GM18505 (cell line): ENCODE results near the gene FLNA.
A peak's percentile ranks its signal among the peaks of the same experiment; 100 is the strongest.

Experiments
- ATAC-seq: cut with Tn5 transposase; IDR thresholded peaks from one replicate; pipeline ENCODE4 v1.9.1; 2021; ENCODE audit not compliant: unreplicated experiment
- POLR2A ChIP-seq: IDR thresholded peaks from 4 replicates; pipeline ENCODE4 v1.6.1; 2011; ENCODE audit warnings: borderline replicate concordance; ENCODE audit not compliant: insufficient read depth, insufficient read length; ENCODE audit errors: extremely low read depth

FLNA gene

GRCh38 chrX:154374313-154375155, at the start of gene FLNA:
Gene FLNA, minus strand, starts transcription at chrX:154374634. Its CDS starts 3,389 bp downstream, at chrX:154371245.
- ATAC-seq, result no peak
- TF ChIP-seq POLR2A, result no peak

GRCh38 chrX:154420402-154420756, 45.9 kb upstream of the FLNA start:
- ATAC-seq, result no peak
- no peak for TF ChIP-seq POLR2A

- ATAC-seq, result no peak
- TF ChIP-seq POLR2A, result no peak
Observed at GRCh38 chrX:154419688-154420401, 45.4 kb upstream of the FLNA start.

GRCh38 chrX:154419189-154419588, 44.8 kb upstream of the FLNA start:
- TF ChIP-seq POLR2A, result no peak
- no peak for ATAC-seq

GRCh38 chrX:154417157-154417556, 42.7 kb upstream of the FLNA start:
- TF ChIP-seq POLR2A, result no peak
- no peak for ATAC-seq

GRCh38 chrX:154413142-154413541, 38.7 kb upstream of the FLNA start:
- TF ChIP-seq POLR2A, result no peak
- no peak for ATAC-seq

- ATAC-seq, result no peak
- no peak for TF ChIP-seq POLR2A
Observed at GRCh38 chrX:154412468-154412867, 38.0 kb upstream of the FLNA start.

GRCh38 chrX:154411981-154412340, 37.5 kb upstream of the FLNA start:
- ATAC-seq, result peak; percentile 52
- TF ChIP-seq POLR2A, result peak; percentile 52

GRCh38 chrX:154409222-154409871, 34.9 kb upstream of the FLNA start, which contains the start of gene DNASE1L1:
Gene DNASE1L1, minus strand, starts transcription at chrX:154409254. Its CDS starts 3,686 bp downstream, at chrX:154405568.
- peak; percentile 55 for TF ChIP-seq POLR2A
- no peak for ATAC-seq

- TF ChIP-seq POLR2A, result no peak
- no peak for ATAC-seq
Observed at GRCh38 chrX:154408659-154409221, 34.3 kb upstream of the FLNA start.

GRCh38 chrX:154404625-154405192, 30.3 kb upstream of the FLNA start:
- no peak for ATAC-seq
- no peak for TF ChIP-seq POLR2A

GRCh38 chrX:154403858-154404257, 29.4 kb upstream of the FLNA start:
- ATAC-seq, result no peak
- TF ChIP-seq POLR2A, result no peak

GRCh38 chrX:154403192-154403591, 28.8 kb upstream of the FLNA start:
- no peak for ATAC-seq
- no peak for TF ChIP-seq POLR2A
